WTC11 (cell line): ENCODE data around the gene STAT6. TPM values are rescaled to one million over a fixed set of nuclear protein-coding genes. Genes with fewer than 3 reads are reported as not detected.

Experiments
- ATAC-seq: fragments of 200-7000 bp; cut with Tn5 transposase; 2 replicates; pipeline ENCODE4 v1.10.0; 2021; ENCODE audit warnings: mild to moderate bottlenecking, moderate library complexity
- CTCF ChIA-PET: fragments of 300-600 bp; sonication (Branson Sonifier 250); formaldehyde crosslinking; loops from one replicate; lab custom pipeline; 2021; ENCODE audit warnings: antibody characterized with exemption; lab: Charles Lee
- POLR2A ChIA-PET: fragments of 350-600 bp; sonication (Branson Sonifier 250); formaldehyde crosslinking; loops from one replicate; lab custom pipeline; 2021; ENCODE audit warnings: antibody characterized with exemption; lab: Charles Lee
- DNase-seq: peaks from one replicate; pipeline ENCODE4 v3.0.0; 2021; ENCODE audit warnings: low spot score
- H3K27ac Mint-ChIP-seq: 2 replicates; pipeline ENCODE4 v1.8.0; 2021; ENCODE audit warnings: mixed read lengths
- H3K27me3 Mint-ChIP-seq: 2 replicates; pipeline ENCODE4 v1.8.0; 2021; ENCODE audit warnings: low read depth, mild to moderate bottlenecking, moderate library complexity, mixed read lengths
- H3K36me3 Mint-ChIP-seq: 2 replicates; pipeline ENCODE4 v1.8.0; 2021; ENCODE audit warnings: mixed read lengths
- H3K4me1 Mint-ChIP-seq: 2 replicates; pipeline ENCODE4 v1.8.0; 2022; ENCODE audit warnings: mixed read lengths
- H3K4me3 Mint-ChIP-seq: 2 replicates; pipeline ENCODE4 v1.8.0; 2021; ENCODE audit warnings: mild to moderate bottlenecking, moderate library complexity, mixed read lengths
- H3K9me3 Mint-ChIP-seq: 2 replicates; pipeline ENCODE4 v1.8.0; 2021; ENCODE audit warnings: mixed read lengths
- ATF1 ChIP-seq: sonication (generic); formaldehyde crosslinking; IDR thresholded peaks from 2 replicates; pipeline ENCODE4 v1.8.1; 2023; ENCODE audit warnings: mild to moderate bottlenecking, moderate library complexity, missing genetic modification reagents
- ATF3 ChIP-seq: sonication (generic); formaldehyde crosslinking; conservative IDR thresholded peaks from 2 replicates; pipeline ENCODE4 v1.8.1; 2022; ENCODE audit warnings: mild to moderate bottlenecking, missing genetic modification reagents
- CREM ChIP-seq: sonication (generic); formaldehyde crosslinking; IDR thresholded peaks from 2 replicates; pipeline ENCODE4 v1.8.1; 2022; ENCODE audit warnings: mild to moderate bottlenecking, missing genetic modification reagents, moderate library complexity
- ESRRA ChIP-seq: sonication (generic); formaldehyde crosslinking; IDR thresholded peaks from 2 replicates; pipeline ENCODE4 v1.8.1; 2022; ENCODE audit warnings: mild to moderate bottlenecking, missing genetic modification reagents, borderline replicate concordance
- FOXK1 ChIP-seq: sonication (generic); formaldehyde crosslinking; IDR thresholded peaks from 2 replicates; pipeline ENCODE4 v1.8.0; 2022; ENCODE audit warnings: mild to moderate bottlenecking, moderate library complexity, missing genetic modification reagents
- GRHL2 ChIP-seq: fragments of 250-450 bp; sonication (Bioruptor Pico); IDR thresholded peaks from 2 replicates; pipeline ENCODE4 v1.8.0; 2022; ENCODE audit warnings: mild to moderate bottlenecking, moderate library complexity; ENCODE audit not compliant: insufficient replicate concordance, severe bottlenecking
- HMGA2 ChIP-seq: fragments of 250-450 bp; sonication (Bioruptor Pico); IDR thresholded peaks from 2 replicates; pipeline ENCODE4 v1.4.0; 2021; ENCODE audit warnings: mild to moderate bottlenecking, moderate library complexity
- IRF1 ChIP-seq: sonication (generic); formaldehyde crosslinking; IDR thresholded peaks from 2 replicates; pipeline ENCODE4 v1.8.0; 2023; ENCODE audit warnings: missing genetic modification reagents
- JAZF1 ChIP-seq: fragments of 250-450 bp; sonication (Bioruptor Pico); IDR thresholded peaks from 2 replicates; pipeline ENCODE4 v1.9.0; 2021; ENCODE audit warnings: moderate library complexity, mild to moderate bottlenecking, inconsistent platforms
- KAT7 ChIP-seq: sonication (generic); formaldehyde crosslinking; IDR thresholded peaks from 2 replicates; pipeline ENCODE4 v1.8.1; 2023; ENCODE audit warnings: missing genetic modification reagents, mild to moderate bottlenecking, borderline replicate concordance
- MXD4 ChIP-seq: fragments of 250-450 bp; sonication (Bioruptor Pico); IDR thresholded peaks from 2 replicates; pipeline ENCODE4 v1.8.0; 2021; ENCODE audit warnings: mild to moderate bottlenecking, moderate library complexity, borderline replicate concordance
- NR1H2 ChIP-seq: sonication (generic); formaldehyde crosslinking; IDR thresholded peaks from 2 replicates; pipeline ENCODE4 v1.9.0; 2021; ENCODE audit warnings: mild to moderate bottlenecking, moderate library complexity, missing genetic modification reagents
- PRRX2 ChIP-seq: fragments of 250-450 bp; sonication (Bioruptor Pico); IDR thresholded peaks from 2 replicates; pipeline ENCODE4 v1.8.0; 2021; ENCODE audit warnings: mild to moderate bottlenecking
- RORB ChIP-seq: fragments of 250-450 bp; sonication (Bioruptor Pico); IDR thresholded peaks from 2 replicates; pipeline ENCODE4 v1.9.0; 2021; ENCODE audit warnings: mild to moderate bottlenecking
- SMAD4 ChIP-seq: sonication (generic); formaldehyde crosslinking; IDR thresholded peaks from 2 replicates; pipeline ENCODE4 v1.8.0; 2022; ENCODE audit warnings: mild to moderate bottlenecking, missing genetic modification reagents
- TCF7 ChIP-seq: sonication (generic); formaldehyde crosslinking; IDR thresholded peaks from 2 replicates; pipeline ENCODE4 v1.8.0; 2022; ENCODE audit warnings: mild to moderate bottlenecking, low read depth, missing genetic modification reagents, moderate library complexity
- TEAD4 ChIP-seq: sonication (generic); formaldehyde crosslinking; IDR thresholded peaks from 2 replicates; pipeline ENCODE4 v1.8.0; 2022; ENCODE audit warnings: mild to moderate bottlenecking, missing genetic modification reagents
- USF2 ChIP-seq: sonication (generic); formaldehyde crosslinking; IDR thresholded peaks from 2 replicates; pipeline ENCODE4 v1.8.1; 2023; ENCODE audit warnings: mild to moderate bottlenecking, missing genetic modification reagents, moderate library complexity
- ZBTB43 ChIP-seq: sonication (generic); formaldehyde crosslinking; IDR thresholded peaks from 2 replicates; pipeline ENCODE4 v1.8.1; 2023; ENCODE audit warnings: mild to moderate bottlenecking, missing genetic modification reagents
- ZNF232 ChIP-seq: sonication (generic); formaldehyde crosslinking; IDR thresholded peaks from 2 replicates; pipeline ENCODE4 v1.8.0; 2022; ENCODE audit warnings: mild to moderate bottlenecking, missing genetic modification reagents
- ZNF671 ChIP-seq: fragments of 250-450 bp; sonication (Bioruptor Pico); IDR thresholded peaks from 2 replicates; pipeline ENCODE4 v1.8.0; 2021; ENCODE audit warnings: mild to moderate bottlenecking
- total RNA-seq: library from RNA; stranded (reverse); gene quantifications from 3 replicates; pipeline ENCODE4 v1.2.3, GENCODE V29; 2021

The STAT6 gene
- total RNA-seq, 1 experiment from 2014 or later: 47.0 TPM

- peaks cover 8% of the 10 kb centered on the region for H3K4me1 Mint-ChIP-seq
- no peaks in the 10 kb centered on the region for H3K27me3 Mint-ChIP-seq
- CTCF ChIA-PET: interaction anchor here (0.6 to 2.6 kb wide), 6 partner anchors 21 to 80 kb away, joined by 3 to 11 read pairs (median 5); partner anchors contain the start of gene LRP1
Measured at GRCh38 chr12:57149245-57149900, 38.2 kb upstream of the STAT6 start.

GRCh38 chr12:57148469-57149244 lies 37.5 kb upstream of the STAT6 start:
- CTCF ChIA-PET: interaction anchor here (0.6 to 2.6 kb wide), 6 partner anchors 24 to 94 kb away, joined by 3 to 11 read pairs (median 4); partner anchors contain the start of gene STAT6
- 0 out of 2 replicates have a peak overlapping the region, but pooled peaks have one; percentile 45 for H3K27ac Mint-ChIP-seq
- H3K27me3 Mint-ChIP-seq: no peaks in the 10 kb centered on the region
- POLR2A ChIA-PET: no interaction called here
- peaks cover 41% of the 10 kb centered on the region for H3K36me3 Mint-ChIP-seq
- no peak for TF ChIP-seq PRRX2
- TF ChIP-seq TCF7 (CRISPR knock-in tag): no peak
- TF ChIP-seq MXD4 (CRISPR knock-in tag): no peak
- ATAC-seq (no peak), DNase-seq (no peak)
- H3K4me1 Mint-ChIP-seq: peaks cover 8% of the 10 kb centered on the region
- no peak overlapping the region for H3K4me3 Mint-ChIP-seq
- H3K9me3 Mint-ChIP-seq: no peaks in the 10 kb centered on the region

More at GRCh38 chr12:57149245-57149900, 38.2 kb upstream of the STAT6 start:
- Mint-ChIP-seq H3K9me3 (no peaks in the 10 kb centered on the region), H3K27ac (peak overlapping the region; percentile 45; the same call in 1 of the 2 replicates), H3K4me3 (no peak overlapping the region), H3K36me3 (peaks cover 40% of the 10 kb centered on the region)
- DNase-seq (no peak), ATAC-seq (no peak)
- TF ChIP-seq FOXK1 (CRISPR knock-in tag): no peak
- no peak for TF ChIP-seq GRHL2 (CRISPR knock-in tag)
- TF ChIP-seq ZNF671 (CRISPR knock-in tag): no peak
- TF ChIP-seq ZBTB43 (CRISPR knock-in tag): no peak
- TF ChIP-seq JAZF1: no peak
- no peak for TF ChIP-seq TEAD4
- TF ChIP-seq RORB (CRISPR knock-in tag): no peak
- no peak for TF ChIP-seq HMGA2
- no peak for TF ChIP-seq ATF3 (CRISPR knock-in tag)
- no peak for TF ChIP-seq SMAD4 (CRISPR knock-in tag)
- TF ChIP-seq ATF1 (CRISPR knock-in tag): no peak
- TF ChIP-seq CREM (CRISPR knock-in tag): no peak
- TF ChIP-seq IRF1 (CRISPR knock-in tag): no peak
- no peak for TF ChIP-seq NR1H2 (CRISPR knock-in tag)
- TF ChIP-seq ZNF232 (CRISPR knock-in tag): no peak
- TF ChIP-seq KAT7 (CRISPR knock-in tag): no peak
- TF ChIP-seq ESRRA (CRISPR knock-in tag): no peak
- TF ChIP-seq USF2 (CRISPR knock-in tag): no peak
- POLR2A ChIA-PET: interaction anchor here (0.7 kb wide), 1 partner anchor 489 kb away, joined by 4 read pairs; no protein-coding TSS in a partner anchor
